WERI-Rb-1 (cell line): Measurements from ENCODE around the gene CEACAM8.
"Not testable (repeated sequence)": the region's sequence is repeated elsewhere in the genome, so short reads cannot be mapped to it uniquely, and the experiment has no call there.

Experiments
- DNase-seq: peaks from one replicate; pipeline ENCODE4 v3.0.0-alpha.2; 2020
- H3K27ac ChIP-seq: fragments of 250-450 bp; sonication (Bioruptor Pico); 2 replicates; pipeline ENCODE4 v1.5.1; 2020; ENCODE audit warnings: mild to moderate bottlenecking, moderate library complexity
- H3K27me3 ChIP-seq: fragments of 250-450 bp; sonication (Bioruptor Pico); 2 replicates; pipeline ENCODE4 v1.5.1; 2021; ENCODE audit warnings: mild to moderate bottlenecking, low read depth, moderate library complexity; ENCODE audit not compliant: insufficient read depth, severe bottlenecking
- H3K36me3 ChIP-seq: fragments of 250-450 bp; sonication (Bioruptor Pico); 2 replicates; pipeline ENCODE4 v1.5.1; 2020; ENCODE audit warnings: mild to moderate bottlenecking, moderate library complexity
- H3K4me3 ChIP-seq: 2 replicates; pipeline ENCODE4 v1.5.1; 2011; ENCODE audit warnings: low read depth, mild to moderate bottlenecking, control low read depth, low read length
- H3K9me3 ChIP-seq: fragments of 250-450 bp; sonication (Bioruptor Pico); 2 replicates; pipeline ENCODE4 v1.5.1; 2021; ENCODE audit warnings: mild to moderate bottlenecking, moderate library complexity; ENCODE audit not compliant: severe bottlenecking
- TF ChIP-seq, protein P1 (sequence below): IDR thresholded peaks from 2 replicates; pipeline ENCODE4 v1.5.1; 2011; ENCODE audit warnings: low read depth, mild to moderate bottlenecking, control low read depth, inconsistent platforms, low read length

Gene CEACAM8

DNA sequence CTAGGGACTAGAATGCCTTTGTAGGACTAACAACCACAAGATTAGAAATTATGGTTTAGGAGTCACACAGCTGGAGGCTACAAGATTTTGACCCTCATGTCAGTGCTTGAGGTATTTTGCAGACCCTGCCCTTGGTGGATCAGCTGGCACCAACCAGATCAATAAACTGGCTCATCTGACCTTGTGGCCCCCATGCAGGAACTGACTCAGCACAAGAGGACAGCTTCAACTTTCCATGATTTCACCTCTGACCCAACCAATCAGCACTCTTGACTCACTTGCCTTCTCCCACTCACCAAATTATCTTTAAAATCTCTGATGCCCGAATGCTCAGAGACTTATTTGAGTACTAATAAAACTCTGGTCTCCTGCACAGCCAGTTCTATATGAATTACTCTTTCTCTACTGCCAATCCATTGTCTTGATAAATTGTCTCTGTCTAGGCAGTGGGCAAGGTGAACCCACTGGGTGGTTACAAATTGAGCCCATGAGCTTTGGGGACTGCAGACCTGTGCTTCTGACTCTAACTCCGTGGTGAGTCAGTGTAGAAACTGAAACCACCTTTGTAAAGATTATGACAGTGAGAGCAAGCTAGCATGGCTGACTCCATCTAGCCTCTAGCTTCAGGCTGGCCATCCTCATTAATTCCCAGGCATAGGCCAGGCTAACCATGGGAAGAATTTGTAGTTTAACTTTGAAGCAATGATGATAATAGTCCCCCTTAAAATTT is 33.9 kb upstream of the CEACAM8 start:
- TF ChIP-seq, protein P1, sequence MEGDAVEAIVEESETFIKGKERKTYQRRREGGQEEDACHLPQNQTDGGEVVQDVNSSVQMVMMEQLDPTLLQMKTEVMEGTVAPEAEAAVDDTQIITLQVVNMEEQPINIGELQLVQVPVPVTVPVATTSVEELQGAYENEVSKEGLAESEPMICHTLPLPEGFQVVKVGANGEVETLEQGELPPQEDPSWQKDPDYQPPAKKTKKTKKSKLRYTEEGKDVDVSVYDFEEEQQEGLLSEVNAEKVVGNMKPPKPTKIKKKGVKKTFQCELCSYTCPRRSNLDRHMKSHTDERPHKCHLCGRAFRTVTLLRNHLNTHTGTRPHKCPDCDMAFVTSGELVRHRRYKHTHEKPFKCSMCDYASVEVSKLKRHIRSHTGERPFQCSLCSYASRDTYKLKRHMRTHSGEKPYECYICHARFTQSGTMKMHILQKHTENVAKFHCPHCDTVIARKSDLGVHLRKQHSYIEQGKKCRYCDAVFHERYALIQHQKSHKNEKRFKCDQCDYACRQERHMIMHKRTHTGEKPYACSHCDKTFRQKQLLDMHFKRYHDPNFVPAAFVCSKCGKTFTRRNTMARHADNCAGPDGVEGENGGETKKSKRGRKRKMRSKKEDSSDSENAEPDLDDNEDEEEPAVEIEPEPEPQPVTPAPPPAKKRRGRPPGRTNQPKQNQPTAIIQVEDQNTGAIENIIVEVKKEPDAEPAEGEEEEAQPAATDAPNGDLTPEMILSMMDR: no peak
- no peak overlapping the region for H3K4me3 ChIP-seq
- no peaks in the 10 kb centered on the region for H3K36me3 ChIP-seq
- H3K9me3 ChIP-seq: no peaks in the 10 kb centered on the region
- H3K27ac ChIP-seq: no peak overlapping the region
- no peak for DNase-seq
- H3K27me3 ChIP-seq: peaks cover 77% of the 10 kb centered on the region

DNA sequence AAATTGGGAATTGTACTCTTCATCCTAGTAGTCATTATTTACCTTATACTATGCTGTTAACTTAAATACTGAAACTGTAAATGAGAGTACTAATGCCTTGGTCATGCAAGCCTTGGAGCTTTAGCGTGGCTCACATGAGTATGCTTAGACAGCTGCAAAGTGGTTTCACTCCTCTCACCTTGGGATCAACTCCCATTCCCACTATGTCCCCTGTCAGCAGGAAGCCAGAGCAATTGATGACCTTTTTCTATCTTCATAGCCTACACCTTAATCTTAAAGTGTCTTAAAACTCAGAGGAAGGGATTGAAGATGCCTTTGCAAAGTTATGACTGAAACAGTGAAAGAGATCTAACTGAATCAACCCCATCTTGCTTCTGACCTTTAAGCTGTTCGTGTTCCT is 33.2 kb upstream of the CEACAM8 start:
- no peak for DNase-seq
- H3K36me3 ChIP-seq: no peaks in the 10 kb centered on the region
- H3K27ac ChIP-seq: no peak overlapping the region
- TF ChIP-seq, protein P1: no peak
- no peaks in the 10 kb centered on the region for H3K9me3 ChIP-seq
- H3K27me3 ChIP-seq: peaks cover 75% of the 10 kb centered on the region
- no peak overlapping the region for H3K4me3 ChIP-seq

DNA sequence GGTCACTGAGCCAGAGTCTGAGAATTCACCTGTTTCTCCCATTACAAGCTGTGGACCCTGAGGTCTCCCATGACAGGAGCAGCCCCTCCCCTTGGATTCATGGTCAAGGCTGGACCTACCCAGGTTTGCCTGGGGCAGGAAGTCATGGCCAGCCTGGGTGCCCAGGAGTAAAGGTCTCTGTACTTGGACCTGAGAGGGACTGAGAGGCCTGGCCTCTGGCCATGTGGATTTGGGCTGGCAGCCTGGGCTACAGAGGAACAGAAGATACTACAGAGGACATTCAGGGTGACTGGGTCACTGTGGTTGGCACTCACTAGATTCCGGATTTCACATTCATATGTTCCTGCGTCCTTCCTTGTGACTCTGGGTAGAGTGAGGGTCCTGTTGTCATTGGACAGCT is 31.5 kb upstream of the CEACAM8 start:
- H3K36me3 ChIP-seq: no peaks in the 10 kb centered on the region
- no peak for DNase-seq
- TF ChIP-seq, protein P1: no peak
- H3K4me3 ChIP-seq: no peak overlapping the region
- H3K9me3 ChIP-seq: no peaks in the 10 kb centered on the region
- H3K27ac ChIP-seq: no peak overlapping the region
- peaks cover 64% of the 10 kb centered on the region for H3K27me3 ChIP-seq

DNA sequence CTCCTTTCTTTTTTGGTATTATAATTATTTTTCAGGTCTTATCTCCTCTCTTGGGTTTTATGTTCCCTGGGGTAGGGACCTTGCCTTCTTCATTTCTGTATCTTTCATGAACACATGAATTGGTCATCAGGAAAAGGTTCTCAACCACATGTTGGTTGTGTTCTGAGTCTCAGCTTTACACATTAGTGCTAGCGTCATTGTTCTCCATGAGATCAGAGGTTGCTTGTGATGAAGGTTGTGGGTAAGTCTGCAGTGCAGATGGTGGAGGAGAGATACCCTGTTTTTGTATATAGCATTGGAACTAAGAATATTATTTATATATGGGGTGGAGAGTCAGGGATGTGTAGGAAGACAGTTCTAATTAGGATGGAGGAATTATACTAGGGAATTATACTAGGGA is 24.5 kb upstream of the CEACAM8 start:
- Histone ChIP-seq H3K27ac (no peak overlapping the region), H3K9me3 (no peaks in the 10 kb centered on the region), H3K27me3 (peaks cover 32% of the 10 kb centered on the region), H3K36me3 (no peaks in the 10 kb centered on the region), H3K4me3 (no peak overlapping the region)
- DNase-seq: no peak
- TF ChIP-seq, protein P1: no peak

DNA sequence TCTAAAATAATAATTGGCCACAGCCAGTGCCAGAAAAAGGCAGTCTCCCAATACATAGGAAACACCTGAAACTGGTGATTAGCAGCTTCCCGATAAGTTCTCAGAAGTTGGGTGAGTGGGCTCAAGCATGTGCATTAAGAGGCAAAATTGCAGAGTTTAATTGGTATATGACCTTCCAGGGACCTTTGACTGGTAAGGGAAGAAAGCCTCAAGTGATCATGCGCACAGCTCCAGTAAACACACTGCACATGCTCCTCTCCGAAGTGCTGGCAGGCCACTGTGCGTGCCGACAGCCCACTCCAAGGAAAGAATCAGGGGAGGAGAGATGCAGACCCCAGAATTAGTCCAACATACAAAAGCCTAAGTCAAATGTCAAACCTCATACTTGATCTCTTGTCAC is 18.9 kb upstream of the CEACAM8 start:
- TF ChIP-seq, protein P1: no peak
- Histone ChIP-seq H3K27ac (no peak overlapping the region), H3K36me3 (no peaks in the 10 kb centered on the region), H3K9me3 (peaks cover 4% of the 10 kb centered on the region), H3K4me3 (no peak overlapping the region), H3K27me3 (peaks cover 21% of the 10 kb centered on the region)
- no peak for DNase-seq

DNA sequence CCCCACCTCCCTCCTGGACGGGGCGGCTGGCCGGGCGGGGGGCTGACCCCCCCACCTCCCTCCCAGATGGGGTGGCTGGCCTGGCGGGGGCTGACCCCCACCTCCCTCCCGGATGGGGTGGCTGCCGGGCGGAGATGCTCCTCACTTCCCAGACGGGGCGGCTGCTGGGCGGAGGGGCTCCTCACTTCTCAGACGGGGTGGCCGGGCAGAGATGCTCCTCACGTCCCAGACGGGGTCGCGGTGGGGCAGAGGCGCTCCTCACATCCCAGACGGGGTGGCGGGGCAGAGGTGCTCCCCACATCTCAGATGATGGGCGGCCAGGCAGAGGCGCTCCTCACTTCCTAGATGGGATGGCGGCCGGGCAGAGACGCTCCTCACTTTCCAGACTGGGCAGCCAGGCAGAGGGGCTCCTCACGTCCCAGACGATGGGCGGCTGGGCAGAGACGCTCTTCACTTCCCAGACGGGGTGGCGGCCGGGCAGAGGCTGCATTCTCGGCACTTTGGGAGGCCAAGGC is 15.7 kb upstream of the CEACAM8 start:
- not testable (repeated sequence) for H3K9me3 ChIP-seq, H3K36me3 ChIP-seq, H3K4me3 ChIP-seq, H3K27ac ChIP-seq, DNase-seq
- H3K27me3 ChIP-seq: peaks cover 15% of the 10 kb centered on the region
